ENCODE results near the gene PCBD1. TPM values are rescaled to one million over a fixed set of nuclear protein-coding genes. Genes with fewer than 3 reads are reported as not detected.

The PCBD1 gene
- total and polyA plus RNA-seq, 2 experiments from 2014 or later: 33.3 to 78.5 TPM

- Histone ChIP-seq H2AFZ (no peak overlapping the region), H3K27ac (ENCODE audit: low read depth) (peak overlapping the region; percentile 60; the same call in 1 of the 2 replicates), H3K4me3 (no peak overlapping the region), H3K27me3 (ENCODE audit: insufficient read depth) (no peaks in the 10 kb centered on the region), H3K79me2 (replicated peaks; ENCODE audit: insufficient read depth) (no peaks in the 10 kb centered on the region), H4K20me1 (replicated peaks; ENCODE audit: insufficient read depth) (0 out of 2 replicates have a peak, but pooled peaks cover 7% of the 10 kb centered on the region), H3K9me2 (ENCODE audit: insufficient read depth) (no peaks in the 10 kb centered on the region), H3K36me3 (ENCODE audit: insufficient read depth) (peaks cover 27% of the 10 kb centered on the region), H3K4me1 (ENCODE audit: insufficient read depth) (0 out of 2 replicates have a peak, but pooled peaks cover 7% of the 10 kb centered on the region), H3F3A (replicated peaks; ENCODE audit: low read depth) (no peaks in the 10 kb centered on the region), H3K4me2 (no peak overlapping the region)
- H3K36me3 Mint-ChIP-seq (ENCODE audit: low read depth): peaks cover 39% of the 10 kb centered on the region
- ATAC-seq (no peak), DNase-seq (ENCODE audit: low spot score) (no peak)
- H3K9me3 Mint-ChIP-seq: no peaks in the 10 kb centered on the region
- H3K4me1 Mint-ChIP-seq: peaks cover 23% of the 10 kb centered on the region
- peak overlapping the region; percentile 39; the same call in 1 of the 2 replicates for H3K27ac Mint-ChIP-seq
- no peak overlapping the region for H3K4me3 Mint-ChIP-seq
- no peaks in the 10 kb centered on the region for H3K27me3 Mint-ChIP-seq (ENCODE audit: insufficient read depth, low read depth, poor library complexity)
- TF ChIP-seq EZH2phosphoT487 (IDR thresholded peaks at IDR 0.05; ENCODE audit: unreplicated experiment) (no peak), ZNF331 (CRISPR knock-in tag; IDR thresholded peaks at IDR 0.05; ENCODE audit: low read depth) (no peak), CTCF (conservative IDR thresholded peaks at IDR 0.05; ENCODE audit: low read depth in 2 of 2) (no peak), STAT1 (IDR thresholded peaks at IDR 0.05; ENCODE audit: unreplicated experiment) (no peak), ZNF114 (CRISPR knock-in tag; IDR thresholded peaks at IDR 0.05) (no peak), POLR2AphosphoS5 (IDR thresholded peaks at IDR 0.05; ENCODE audit: low read depth) (no peak), CREB1 (CRISPR knock-in tag; IDR thresholded peaks at IDR 0.05; ENCODE audit: low read depth) (no peak)
- TF ChIP-seq, protein P1, sequence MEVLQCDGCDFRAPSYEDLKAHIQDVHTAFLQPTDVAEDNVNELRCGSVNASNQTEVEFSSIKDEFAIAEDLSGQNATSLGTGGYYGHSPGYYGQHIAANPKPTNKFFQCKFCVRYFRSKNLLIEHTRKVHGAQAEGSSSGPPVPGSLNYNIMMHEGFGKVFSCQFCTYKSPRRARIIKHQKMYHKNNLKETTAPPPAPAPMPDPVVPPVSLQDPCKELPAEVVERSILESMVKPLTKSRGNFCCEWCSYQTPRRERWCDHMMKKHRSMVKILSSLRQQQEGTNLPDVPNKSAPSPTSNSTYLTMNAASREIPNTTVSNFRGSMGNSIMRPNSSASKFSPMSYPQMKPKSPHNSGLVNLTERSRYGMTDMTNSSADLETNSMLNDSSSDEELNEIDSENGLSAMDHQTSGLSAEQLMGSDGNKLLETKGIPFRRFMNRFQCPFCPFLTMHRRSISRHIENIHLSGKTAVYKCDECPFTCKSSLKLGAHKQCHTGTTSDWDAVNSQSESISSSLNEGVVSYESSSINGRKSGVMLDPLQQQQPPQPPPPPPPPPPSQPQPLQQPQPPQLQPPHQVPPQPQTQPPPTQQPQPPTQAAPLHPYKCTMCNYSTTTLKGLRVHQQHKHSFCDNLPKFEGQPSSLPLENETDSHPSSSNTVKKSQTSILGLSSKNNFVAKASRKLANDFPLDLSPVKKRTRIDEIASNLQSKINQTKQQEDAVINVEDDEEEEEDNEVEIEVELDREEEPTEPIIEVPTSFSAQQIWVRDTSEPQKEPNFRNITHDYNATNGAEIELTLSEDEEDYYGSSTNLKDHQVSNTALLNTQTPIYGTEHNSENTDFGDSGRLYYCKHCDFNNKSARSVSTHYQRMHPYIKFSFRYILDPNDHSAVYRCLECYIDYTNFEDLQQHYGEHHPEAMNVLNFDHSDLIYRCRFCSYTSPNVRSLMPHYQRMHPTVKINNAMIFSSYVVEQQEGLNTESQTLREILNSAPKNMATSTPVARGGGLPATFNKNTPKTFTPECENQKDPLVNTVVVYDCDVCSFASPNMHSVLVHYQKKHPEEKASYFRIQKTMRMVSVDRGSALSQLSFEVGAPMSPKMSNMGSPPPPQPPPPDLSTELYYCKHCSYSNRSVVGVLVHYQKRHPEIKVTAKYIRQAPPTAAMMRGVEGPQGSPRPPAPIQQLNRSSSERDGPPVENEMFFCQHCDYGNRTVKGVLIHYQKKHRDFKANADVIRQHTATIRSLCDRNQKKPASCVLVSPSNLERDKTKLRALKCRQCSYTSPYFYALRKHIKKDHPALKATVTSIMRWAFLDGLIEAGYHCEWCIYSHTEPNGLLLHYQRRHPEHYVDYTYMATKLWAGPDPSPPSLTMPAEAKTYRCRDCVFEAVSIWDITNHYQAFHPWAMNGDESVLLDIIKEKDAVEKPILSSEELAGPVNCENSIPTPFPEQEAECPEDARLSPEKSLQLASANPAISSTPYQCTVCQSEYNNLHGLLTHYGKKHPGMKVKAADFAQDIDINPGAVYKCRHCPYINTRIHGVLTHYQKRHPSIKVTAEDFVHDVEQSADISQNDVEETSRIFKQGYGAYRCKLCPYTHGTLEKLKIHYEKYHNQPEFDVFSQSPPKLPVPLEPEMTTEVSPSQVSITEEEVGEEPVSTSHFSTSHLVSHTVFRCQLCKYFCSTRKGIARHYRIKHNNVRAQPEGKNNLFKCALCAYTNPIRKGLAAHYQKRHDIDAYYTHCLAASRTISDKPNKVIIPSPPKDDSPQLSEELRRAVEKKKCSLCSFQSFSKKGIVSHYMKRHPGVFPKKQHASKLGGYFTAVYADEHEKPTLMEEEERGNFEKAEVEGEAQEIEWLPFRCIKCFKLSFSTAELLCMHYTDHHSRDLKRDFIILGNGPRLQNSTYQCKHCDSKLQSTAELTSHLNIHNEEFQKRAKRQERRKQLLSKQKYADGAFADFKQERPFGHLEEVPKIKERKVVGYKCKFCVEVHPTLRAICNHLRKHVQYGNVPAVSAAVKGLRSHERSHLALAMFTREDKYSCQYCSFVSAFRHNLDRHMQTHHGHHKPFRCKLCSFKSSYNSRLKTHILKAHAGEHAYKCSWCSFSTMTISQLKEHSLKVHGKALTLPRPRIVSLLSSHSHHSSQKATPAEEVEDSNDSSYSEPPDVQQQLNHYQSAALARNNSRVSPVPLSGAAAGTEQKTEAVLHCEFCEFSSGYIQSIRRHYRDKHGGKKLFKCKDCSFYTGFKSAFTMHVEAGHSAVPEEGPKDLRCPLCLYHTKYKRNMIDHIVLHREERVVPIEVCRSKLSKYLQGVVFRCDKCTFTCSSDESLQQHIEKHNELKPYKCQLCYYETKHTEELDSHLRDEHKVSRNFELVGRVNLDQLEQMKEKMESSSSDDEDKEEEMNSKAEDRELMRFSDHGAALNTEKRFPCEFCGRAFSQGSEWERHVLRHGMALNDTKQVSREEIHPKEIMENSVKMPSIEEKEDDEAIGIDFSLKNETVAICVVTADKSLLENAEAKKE (CRISPR knock-in tag; IDR thresholded peaks at IDR 0.05): no peak
- TF ChIP-seq, protein P2, sequence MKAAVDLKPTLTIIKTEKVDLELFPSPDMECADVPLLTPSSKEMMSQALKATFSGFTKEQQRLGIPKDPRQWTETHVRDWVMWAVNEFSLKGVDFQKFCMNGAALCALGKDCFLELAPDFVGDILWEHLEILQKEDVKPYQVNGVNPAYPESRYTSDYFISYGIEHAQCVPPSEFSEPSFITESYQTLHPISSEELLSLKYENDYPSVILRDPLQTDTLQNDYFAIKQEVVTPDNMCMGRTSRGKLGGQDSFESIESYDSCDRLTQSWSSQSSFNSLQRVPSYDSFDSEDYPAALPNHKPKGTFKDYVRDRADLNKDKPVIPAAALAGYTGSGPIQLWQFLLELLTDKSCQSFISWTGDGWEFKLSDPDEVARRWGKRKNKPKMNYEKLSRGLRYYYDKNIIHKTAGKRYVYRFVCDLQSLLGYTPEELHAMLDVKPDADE (IDR thresholded peaks at IDR 0.05): no peak
- TF ChIP-seq, protein P3, sequence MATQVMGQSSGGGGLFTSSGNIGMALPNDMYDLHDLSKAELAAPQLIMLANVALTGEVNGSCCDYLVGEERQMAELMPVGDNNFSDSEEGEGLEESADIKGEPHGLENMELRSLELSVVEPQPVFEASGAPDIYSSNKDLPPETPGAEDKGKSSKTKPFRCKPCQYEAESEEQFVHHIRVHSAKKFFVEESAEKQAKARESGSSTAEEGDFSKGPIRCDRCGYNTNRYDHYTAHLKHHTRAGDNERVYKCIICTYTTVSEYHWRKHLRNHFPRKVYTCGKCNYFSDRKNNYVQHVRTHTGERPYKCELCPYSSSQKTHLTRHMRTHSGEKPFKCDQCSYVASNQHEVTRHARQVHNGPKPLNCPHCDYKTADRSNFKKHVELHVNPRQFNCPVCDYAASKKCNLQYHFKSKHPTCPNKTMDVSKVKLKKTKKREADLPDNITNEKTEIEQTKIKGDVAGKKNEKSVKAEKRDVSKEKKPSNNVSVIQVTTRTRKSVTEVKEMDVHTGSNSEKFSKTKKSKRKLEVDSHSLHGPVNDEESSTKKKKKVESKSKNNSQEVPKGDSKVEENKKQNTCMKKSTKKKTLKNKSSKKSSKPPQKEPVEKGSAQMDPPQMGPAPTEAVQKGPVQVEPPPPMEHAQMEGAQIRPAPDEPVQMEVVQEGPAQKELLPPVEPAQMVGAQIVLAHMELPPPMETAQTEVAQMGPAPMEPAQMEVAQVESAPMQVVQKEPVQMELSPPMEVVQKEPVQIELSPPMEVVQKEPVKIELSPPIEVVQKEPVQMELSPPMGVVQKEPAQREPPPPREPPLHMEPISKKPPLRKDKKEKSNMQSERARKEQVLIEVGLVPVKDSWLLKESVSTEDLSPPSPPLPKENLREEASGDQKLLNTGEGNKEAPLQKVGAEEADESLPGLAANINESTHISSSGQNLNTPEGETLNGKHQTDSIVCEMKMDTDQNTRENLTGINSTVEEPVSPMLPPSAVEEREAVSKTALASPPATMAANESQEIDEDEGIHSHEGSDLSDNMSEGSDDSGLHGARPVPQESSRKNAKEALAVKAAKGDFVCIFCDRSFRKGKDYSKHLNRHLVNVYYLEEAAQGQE (IDR thresholded peaks at IDR 0.05; ENCODE audit: unreplicated experiment): no peak
Measured at GRCh38 chr10:70864935-70865334, 23.4 kb downstream of the PCBD1 start.

Measured in GM23338 (cell line).